DMS114 treated with DMSO at 0.1 percent for 48 hours (cell line): ENCODE results near the gene AGAP5.
"Not testable (repeated sequence)": the region's sequence is repeated elsewhere in the genome, so short reads cannot be mapped to it uniquely, and the experiment has no call there.

Experiments
- DNase-seq: peaks from one replicate; lab custom pipeline; 2025; ENCODE audit not compliant: unreplicated experiment; lab: John Stamatoyannopoulos, UW

Gene AGAP5

GRCh38 chr10:73715179-73716156 is 17.6 kb upstream of the AGAP5 start:
- DNase-seq = not testable (repeated sequence)

- DNase-seq = not testable (repeated sequence)
Measured at GRCh38 chr10:73714483-73714882, 16.6 kb upstream of the AGAP5 start.

GRCh38 chr10:73713912-73714311 is 16.0 kb upstream of the AGAP5 start:
- not testable (repeated sequence) for DNase-seq

- not testable (repeated sequence) for DNase-seq
Measured at GRCh38 chr10:73711683-73712082, 13.8 kb upstream of the AGAP5 start.

- DNase-seq = not testable (repeated sequence)
Measured at GRCh38 chr10:73708122-73708521, 10.2 kb upstream of the AGAP5 start.

GRCh38 chr10:73707628-73708027 is 9.7 kb upstream of the AGAP5 start:
- DNase-seq = not testable (repeated sequence)

GRCh38 chr10:73706488-73706887 is 8.6 kb upstream of the AGAP5 start:
- DNase-seq = not testable (repeated sequence)

- DNase-seq = not testable (repeated sequence)
Measured at GRCh38 chr10:73705506-73706072, 7.7 kb upstream of the AGAP5 start.

- DNase-seq = not testable (repeated sequence)
Measured at GRCh38 chr10:73703924-73704323, 6.0 kb upstream of the AGAP5 start.

- not testable (repeated sequence) for DNase-seq
Measured at GRCh38 chr10:73698819-73699218, 910 bp upstream of the AGAP5 start.

GRCh38 chr10:73695302-73695701 is 2.6 kb downstream of the AGAP5 start:
- not testable (repeated sequence) for DNase-seq

GRCh38 chr10:73690755-73691154 is 7.2 kb downstream of the AGAP5 start:
- DNase-seq = not testable (repeated sequence)

GRCh38 chr10:73689596-73689995 is 8.3 kb downstream of the AGAP5 start:
- DNase-seq = not testable (repeated sequence)

GRCh38 chr10:73687641-73688040 is 10.3 kb downstream of the AGAP5 start:
- not testable (repeated sequence) for DNase-seq

- DNase-seq = not testable (repeated sequence)
Measured at GRCh38 chr10:73674546-73674945, 23.4 kb downstream of the AGAP5 start.

- DNase-seq = not testable (repeated sequence)
Measured at GRCh38 chr10:73668378-73668777, 29.5 kb downstream of the AGAP5 start.

- DNase-seq = not testable (repeated sequence)
Measured at GRCh38 chr10:73666153-73666809, 31.6 kb downstream of the AGAP5 start.

GRCh38 chr10:73665581-73665980 is 32.3 kb downstream of the AGAP5 start:
- not testable (repeated sequence) for DNase-seq

GRCh38 chr10:73664156-73665040 is 33.5 kb downstream of the AGAP5 start:
- not testable (repeated sequence) for DNase-seq

- DNase-seq = not testable (repeated sequence)
Measured at GRCh38 chr10:73663621-73664020, 34.3 kb downstream of the AGAP5 start.
